Tibial artery (tissue), 4 donors: ENCODE results near the gene SCCPDH.

Experiments used
- DNase-seq, 2 donors: peaks; one replicate each; pipeline ENCODE4 v3.0.0-alpha.2; 2019
- H3K27ac ChIP-seq, 2 donors: fragments of 200-600 bp; sonication (generic) in 1 of 2; 1 replicate in 1 of 2; 2 replicates in 1 of 2; pipeline ENCODE4 v1.5.1; 2018 to 2019; ENCODE audit warnings: mild to moderate bottlenecking in 1 of 2
- H3K27me3 ChIP-seq, 2 donors: fragments of 200-600 bp; sonication (generic) in 1 of 2; one replicate each; pipeline versions ENCODE4 v1.5.1 to v1.6.0; 2016 to 2019
- H3K36me3 ChIP-seq, 3 donors: fragments of 200-600 bp; sonication (generic) in 2 of 3; one replicate each; pipeline ENCODE4 v1.5.1; 2016 to 2019; ENCODE audit warnings: mild to moderate bottlenecking in 2 of 3
- H3K4me1 ChIP-seq, 4 donors: fragments of 200-600 bp; sonication (generic) in 2 of 4; 1 replicate in 3 of 4; 2 replicates in 1 of 4; pipeline ENCODE4 v1.5.1; 2016 to 2019
- H3K4me3 ChIP-seq, 2 donors: fragments of 200-600 bp; sonication (generic) in 1 of 2; 1 replicate in 1 of 2; 2 replicates in 1 of 2; pipeline ENCODE4 v1.5.1; 2018 to 2019; ENCODE audit warnings: mild to moderate bottlenecking in 2 of 2
- H3K9me3 ChIP-seq, 3 donors: fragments of 200-600 bp; sonication (generic) in 1 of 3; one replicate each; pipeline ENCODE4 v1.5.1; 2016 to 2019
- CTCF ChIP-seq, 2 experiments: fragments of 200-600 bp in 1 of 2; fragments of 450-650 bp in 1 of 2; IDR thresholded peaks; one replicate each; pipeline ENCODE4 v1.5.1; 2017 to 2019; ENCODE audit warnings: antibody characterized with exemption in 2 of 2, mild to moderate bottlenecking in 1 of 2, moderate library complexity in 1 of 2
- intact Hi-C: fragments of 100-400 bp; cut with DNase I; formaldehyde crosslinking; loops from one replicate; pipeline ENCODE4 v1.15.0; 2023; ENCODE audit warnings: low total_unique reads

SCCPDH gene

DNA sequence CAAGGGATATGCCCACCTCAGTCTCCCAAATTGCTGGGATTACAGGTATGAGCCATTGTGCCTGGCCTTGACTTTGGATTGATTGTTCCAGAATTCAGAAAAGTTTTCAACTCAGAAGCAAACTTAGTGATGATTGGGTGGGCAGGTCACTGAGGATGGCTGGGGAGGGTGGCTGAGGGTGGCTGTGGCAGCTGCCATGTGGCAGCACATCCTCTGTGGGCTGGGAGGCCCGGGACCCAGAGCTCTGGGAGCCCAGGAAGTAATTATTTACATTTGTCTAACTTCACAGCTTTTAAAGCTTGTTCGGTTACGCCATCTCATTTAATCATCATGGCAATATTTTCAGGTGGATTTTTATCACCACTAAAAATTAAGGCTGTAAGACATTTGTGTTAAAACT is 76.1 kb downstream of the SCCPDH start:
- no peak for TF ChIP-seq CTCF (IDR thresholded peaks at IDR 0.05)
- DNase-seq = peak in 1 of 2 donors; percentile 17
- Histone ChIP-seq H3K27me3 (peaks cover 0 to 18% of the 10 kb centered on the region in 2 donors), H3K4me3 (no peak overlapping the region), H3K9me3 (peaks cover 0 to 7% (median 0%) of the 10 kb centered on the region in 3 donors), H3K36me3 (no peaks in the 10 kb centered on the region), H3K4me1 (no peaks in the 10 kb centered on the region), H3K27ac (no peak overlapping the region)
- intact Hi-C loops = no loop called here

DNA sequence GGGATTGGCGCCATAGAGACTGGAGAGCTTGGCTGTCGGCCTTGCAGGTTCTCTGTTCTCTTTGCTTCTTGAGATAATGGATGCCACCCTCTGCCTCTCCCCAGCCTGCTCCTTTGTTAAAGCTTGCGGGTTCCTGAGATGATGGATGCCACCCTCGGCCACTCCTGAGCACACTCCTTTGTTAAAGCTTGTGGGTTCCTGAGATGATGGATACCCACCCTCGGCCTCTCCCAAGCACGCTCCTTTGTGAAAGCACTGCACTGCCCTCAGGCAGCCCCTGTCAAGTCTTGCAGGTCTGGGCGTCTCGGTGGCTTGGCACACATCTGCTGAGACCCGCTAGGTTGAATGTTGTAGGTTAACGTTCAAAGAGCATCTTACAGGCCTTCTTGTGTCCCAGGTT is 76.5 kb downstream of the SCCPDH start:
- Histone ChIP-seq H3K27me3 (peaks cover 0 to 16% of the 10 kb centered on the region in 2 donors), H3K36me3 (no peaks in the 10 kb centered on the region), H3K4me1 (no peaks in the 10 kb centered on the region), H3K4me3 (no peak overlapping the region), H3K9me3 (peaks cover 0 to 7% (median 0%) of the 10 kb centered on the region in 3 donors), H3K27ac (no peak overlapping the region)
- intact Hi-C loops = no loop called here
- DNase-seq = peak in 1 of 2 donors; percentile 40
- no peak for TF ChIP-seq CTCF (IDR thresholded peaks at IDR 0.05)

DNA sequence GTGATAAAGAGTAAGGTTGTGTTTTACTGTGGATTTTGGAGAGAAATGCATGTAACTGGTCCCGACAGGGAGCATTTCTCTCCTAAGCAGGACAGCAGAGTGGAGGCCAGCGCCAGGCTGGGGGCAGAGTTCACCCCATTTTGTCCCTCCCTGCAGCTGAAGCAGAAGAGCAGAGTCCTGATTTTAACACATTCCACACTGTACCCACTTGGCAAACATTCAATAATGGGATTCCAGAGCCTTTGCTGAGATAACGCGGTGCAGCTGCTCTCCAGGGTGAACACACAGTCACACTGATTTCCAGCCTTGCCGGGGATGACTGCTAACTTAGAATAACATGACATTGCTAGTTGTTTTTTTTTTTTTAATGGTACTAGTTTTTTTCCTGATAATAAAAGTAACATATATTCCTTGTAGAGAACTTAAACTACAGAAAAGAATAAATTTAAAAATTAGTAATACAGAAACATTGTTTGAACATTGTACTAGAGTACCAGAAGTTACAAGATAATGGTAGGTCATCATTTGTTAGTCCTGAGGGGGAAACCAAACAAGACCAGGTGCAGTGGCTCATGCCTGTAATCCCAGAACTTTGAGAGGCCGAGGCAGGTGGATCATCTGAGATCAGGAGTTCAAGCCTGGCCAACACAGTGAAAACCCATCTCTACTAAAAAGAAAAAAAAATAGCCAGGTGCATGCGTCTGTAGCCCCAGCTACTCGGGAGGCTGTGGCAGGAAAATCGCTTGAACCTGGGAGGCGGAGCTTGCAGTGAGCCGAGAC is 77.2 kb downstream of the SCCPDH start:
- peaks cover 0 to 16% of the 10 kb centered on the region in 2 donors for H3K27me3 ChIP-seq
- no peaks in the 10 kb centered on the region for H3K36me3 ChIP-seq
- H3K4me3 ChIP-seq = no peak overlapping the region
- no peak for TF ChIP-seq CTCF (IDR thresholded peaks at IDR 0.05)
- peaks cover 0 to 7% (median 0%) of the 10 kb centered on the region in 3 donors for H3K9me3 ChIP-seq
- intact Hi-C loops = no loop called here
- no peak for DNase-seq
- no peak overlapping the region for H3K27ac ChIP-seq
- no peaks in the 10 kb centered on the region for H3K4me1 ChIP-seq

GRCh38 chr1:246803373-246803772 is 79.2 kb downstream of the SCCPDH start:
- TF ChIP-seq CTCF (IDR thresholded peaks at IDR 0.05) = no peak
- Histone ChIP-seq H3K36me3 (no peaks in the 10 kb centered on the region), H3K27ac (no peak overlapping the region), H3K4me3 (no peak overlapping the region), H3K4me1 (no peaks in the 10 kb centered on the region), H3K9me3 (peaks cover 0 to 7% (median 0%) of the 10 kb centered on the region in 3 donors), H3K27me3 (peaks cover 0 to 6% of the 10 kb centered on the region in 2 donors)
- intact Hi-C loops = no loop called here
- peak in 1 of 2 donors; percentile 16 for DNase-seq

- Histone ChIP-seq H3K4me3 (no peak overlapping the region), H3K36me3 (no peaks in the 10 kb centered on the region), H3K9me3 (peaks cover 0 to 7% (median 0%) of the 10 kb centered on the region in 3 donors), H3K27me3 (peaks cover 0 to 1% of the 10 kb centered on the region in 2 donors), H3K27ac (no peak overlapping the region), H3K4me1 (no peaks in the 10 kb centered on the region)
- intact Hi-C loops = no loop called here
- DNase-seq = no peak
- no peak for TF ChIP-seq CTCF (IDR thresholded peaks at IDR 0.05)
These were observed 79.7 kb downstream of the SCCPDH start for GRCh38 chr1:246803883-246804282.
